Body of pancreas (tissue), 4 donors: ENCODE measurements around the gene ABCD3.

Source experiments
- CTCF ChIP-seq, 7 experiments: fragments of 450-650 bp in 4 of 7; fragments of 200-600 bp in 3 of 7; sonication (generic) in 3 of 7; IDR thresholded peaks; one replicate each; pipeline ENCODE4 v1.5.1; 2016 to 2019; ENCODE audit warnings: antibody characterized with exemption in 7 of 7
- POLR2A ChIP-seq, 3 donors: fragments of 450-650 bp; IDR thresholded peaks; one replicate each; pipeline ENCODE4 v1.6.1; 2016; ENCODE audit warnings: antibody characterized with exemption in 3 of 3, mild to moderate bottlenecking in 2 of 3

DNA sequence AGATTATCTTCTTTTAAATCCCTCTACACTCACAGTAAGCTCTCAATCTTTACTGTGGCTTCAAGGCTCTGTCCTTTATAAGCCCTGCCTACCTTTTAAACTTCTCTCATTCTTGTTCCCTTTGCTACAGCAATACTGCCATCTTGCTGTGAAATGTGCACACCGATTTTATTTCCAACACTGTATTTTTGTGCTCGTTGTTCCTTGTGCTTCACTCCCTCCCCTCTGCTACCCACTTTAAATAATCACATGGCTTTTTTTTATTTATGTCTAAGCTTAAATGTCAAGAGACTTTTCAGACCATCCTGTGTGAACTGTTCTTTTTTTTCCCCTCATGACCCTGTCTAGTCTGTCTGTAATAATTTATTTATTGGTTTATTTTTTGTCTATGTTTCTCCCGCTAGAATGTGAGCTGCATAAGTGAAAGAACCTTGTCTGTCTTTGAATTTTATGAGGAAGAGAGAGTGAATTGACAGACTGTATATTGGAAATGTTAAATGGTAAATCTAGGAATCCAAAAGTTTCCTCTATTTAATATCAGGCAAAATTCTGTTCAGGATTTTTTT, 45.7 kb downstream of the ABCD3 start:
- TF ChIP-seq CTCF (IDR thresholded peaks at IDR 0.05) (peak; percentile 26 to 95 (median 88)), POLR2A (IDR thresholded peaks at IDR 0.05) (no peak)
